Measurements from ENCODE around the gene FOXL1.

DNA sequence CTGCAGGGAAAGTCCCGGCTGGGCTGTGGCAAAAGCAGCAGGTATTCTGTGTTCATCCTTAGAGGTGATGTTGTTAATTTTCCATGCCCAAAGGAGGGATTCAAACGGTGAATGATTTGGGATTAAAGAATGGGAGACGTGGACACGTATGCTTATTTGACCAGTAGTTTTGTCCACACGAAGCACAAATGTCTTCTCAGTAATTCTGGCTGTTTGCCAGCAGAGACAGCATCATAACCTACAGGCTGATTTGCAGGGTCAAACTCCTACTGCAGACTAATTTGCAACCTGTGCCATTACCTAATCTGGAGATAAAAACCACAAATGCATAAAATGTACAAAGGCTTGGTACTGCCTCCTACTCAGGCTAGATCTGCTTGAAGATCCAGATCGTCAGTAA, 37.5 kb upstream of the FOXL1 start:
- TF ChIP-seq, protein P1, sequence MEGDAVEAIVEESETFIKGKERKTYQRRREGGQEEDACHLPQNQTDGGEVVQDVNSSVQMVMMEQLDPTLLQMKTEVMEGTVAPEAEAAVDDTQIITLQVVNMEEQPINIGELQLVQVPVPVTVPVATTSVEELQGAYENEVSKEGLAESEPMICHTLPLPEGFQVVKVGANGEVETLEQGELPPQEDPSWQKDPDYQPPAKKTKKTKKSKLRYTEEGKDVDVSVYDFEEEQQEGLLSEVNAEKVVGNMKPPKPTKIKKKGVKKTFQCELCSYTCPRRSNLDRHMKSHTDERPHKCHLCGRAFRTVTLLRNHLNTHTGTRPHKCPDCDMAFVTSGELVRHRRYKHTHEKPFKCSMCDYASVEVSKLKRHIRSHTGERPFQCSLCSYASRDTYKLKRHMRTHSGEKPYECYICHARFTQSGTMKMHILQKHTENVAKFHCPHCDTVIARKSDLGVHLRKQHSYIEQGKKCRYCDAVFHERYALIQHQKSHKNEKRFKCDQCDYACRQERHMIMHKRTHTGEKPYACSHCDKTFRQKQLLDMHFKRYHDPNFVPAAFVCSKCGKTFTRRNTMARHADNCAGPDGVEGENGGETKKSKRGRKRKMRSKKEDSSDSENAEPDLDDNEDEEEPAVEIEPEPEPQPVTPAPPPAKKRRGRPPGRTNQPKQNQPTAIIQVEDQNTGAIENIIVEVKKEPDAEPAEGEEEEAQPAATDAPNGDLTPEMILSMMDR (IDR thresholded peaks at IDR 0.05; ENCODE audit: insufficient read depth, low read length, poor library complexity, severe bottlenecking), result no peak
- no peak for TF ChIP-seq EZH2phosphoT487 (conservative IDR thresholded peaks at IDR 0.05; ENCODE audit: low read length)
